Keratinocyte (primary cell): ENCODE results near the gene TUT4. TPM values are rescaled to one million over a fixed set of nuclear protein-coding genes. Genes with fewer than 3 reads are reported as not detected.

Experiments used
- DNase-seq: peaks from one replicate; pipeline ENCODE4 v3.0.0-alpha.2; 2011; ENCODE audit warnings: low read depth, missing footprints, low spot score
- FAIRE-seq: peaks from 2 replicates; lab custom pipeline; 2011; peaks lifted over from hg19 to GRCh38; lab: Jason Lieb, UNC
- H2AFZ ChIP-seq: 2 replicates; pipeline ENCODE4 v1.6.0; 2012; ENCODE audit warnings: low read length, control low read depth, inconsistent platforms; ENCODE audit not compliant: control insufficient read depth
- H3K27ac ChIP-seq: 2 replicates; pipeline ENCODE4 v1.5.1; 2011; ENCODE audit warnings: low read length; ENCODE audit not compliant: control insufficient read depth, insufficient read depth
- H3K27me3 ChIP-seq: 3 replicates; pipeline ENCODE4 v1.6.0; 2011; ENCODE audit warnings: low read length; ENCODE audit not compliant: control insufficient read depth, insufficient read depth; ENCODE audit errors: extremely low read depth
- H3K36me3 ChIP-seq, 2 experiments: 2 replicates in 1 of 2; 3 replicates in 1 of 2; pipeline ENCODE4 v1.5.1; 2011; ENCODE audit warnings: low read length in 2 of 2, mild to moderate bottlenecking in 1 of 2; ENCODE audit not compliant: control insufficient read depth in 2 of 2, insufficient read depth in 2 of 2; ENCODE audit errors: extremely low read depth in 1 of 2
- H3K4me1 ChIP-seq: 3 replicates; pipeline ENCODE4 v1.5.1; 2011; ENCODE audit warnings: low read length; ENCODE audit not compliant: control insufficient read depth, insufficient read depth; ENCODE audit errors: extremely low read depth
- H3K4me2 ChIP-seq: 3 replicates; pipeline ENCODE4 v1.6.0; 2011; ENCODE audit warnings: low read depth, low read length; ENCODE audit not compliant: control insufficient read depth, insufficient read depth; ENCODE audit errors: extremely low read depth
- H3K4me3 ChIP-seq, 3 experiments: fragments of 200-600 bp in 1 of 3; sonication (generic) in 1 of 3; 2 replicates in 2 of 3; 3 replicates in 1 of 3; pipeline ENCODE4 v1.5.1; 2011 to 2016; ENCODE audit warnings: low read length in 3 of 3, mild to moderate bottlenecking in 3 of 3, control low read depth in 2 of 3, inconsistent platforms in 1 of 3, low read depth in 1 of 3, mixed read lengths in 1 of 3, mixed run types in 1 of 3, moderate library complexity in 1 of 3; ENCODE audit not compliant: control insufficient read depth in 2 of 3, insufficient read depth in 2 of 3; ENCODE audit errors: extremely low read depth in 1 of 3
- H3K79me2 ChIP-seq: 2 replicates; pipeline ENCODE4 v1.6.0; 2012; ENCODE audit warnings: low read length; ENCODE audit not compliant: control insufficient read depth, insufficient read depth
- H3K9ac ChIP-seq: 3 replicates; pipeline ENCODE4 v1.6.0; 2011; ENCODE audit warnings: low read length; ENCODE audit not compliant: control insufficient read depth, insufficient read depth; ENCODE audit errors: extremely low read depth
- H3K9me1 ChIP-seq: 3 replicates; pipeline ENCODE4 v1.6.0; 2011; ENCODE audit warnings: low read length; ENCODE audit not compliant: control insufficient read depth, insufficient read depth; ENCODE audit errors: extremely low read depth
- H3K9me3 ChIP-seq: 2 replicates; pipeline ENCODE4 v1.5.1; 2012; ENCODE audit warnings: low read depth, low read length; ENCODE audit not compliant: control insufficient read depth
- H4K20me1 ChIP-seq: 3 replicates; pipeline ENCODE4 v1.6.0; 2011; ENCODE audit warnings: low read length; ENCODE audit not compliant: control insufficient read depth, insufficient read depth; ENCODE audit errors: extremely low read depth
- EZH2 ChIP-seq: IDR thresholded peaks from one replicate; pipeline ENCODE4 v1.6.1; 2012; ENCODE audit warnings: inconsistent platforms, mild to moderate bottlenecking, low read length, moderate library complexity
- dilution Hi-C: fragments of 300-500 bp; cut with MboI; formaldehyde crosslinking; loops from one replicate; pipeline ENCODE4 v1.7.0; 2020; ENCODE audit warnings: low sequenced_read_pairs; ENCODE audit not compliant: extremely low pct_ligation_motif_present
- polyA plus RNA-seq, 5 experiments: library from polyadenylated mRNA; depleted of rRNA in 3 of 5; stranded (reverse) in 3 of 5; stranded (forward) in 1 of 5; unstranded in 1 of 5; fragments of >200 nt; gene quantifications; 1 replicate in 1 of 5; 2 replicates in 3 of 5; 3 replicates in 1 of 5; pipeline versions ENCODE4 v1.2.1 to v1.2.3, GENCODE V29; 2011 to 2012; ENCODE audit warnings: missing spikeins in 2 of 5, low read depth in 1 of 5, low replicate concordance in 1 of 5
- TF ChIP-seq, protein P1 (sequence below), 3 experiments: IDR thresholded peaks in 1 of 3; conservative IDR thresholded peaks in 1 of 3; optimal IDR thresholded peaks in 1 of 3; 2 replicates in 2 of 3; 3 replicates in 1 of 3; pipeline versions ENCODE3 to v1.5.1; 2011; ENCODE audit warnings: low read length in 3 of 3, mild to moderate bottlenecking in 3 of 3, moderate library complexity in 2 of 3, control low read depth in 1 of 3, inconsistent platforms in 1 of 3; ENCODE audit not compliant: insufficient read depth in 2 of 3; ENCODE audit errors: extremely low read depth in 1 of 3

TUT4 gene
- polyA plus RNA-seq, 1 donor (not counting 4 experiments of a cell fraction or from before 2014, with no cell fraction given) = 27.5 TPM

DNA sequence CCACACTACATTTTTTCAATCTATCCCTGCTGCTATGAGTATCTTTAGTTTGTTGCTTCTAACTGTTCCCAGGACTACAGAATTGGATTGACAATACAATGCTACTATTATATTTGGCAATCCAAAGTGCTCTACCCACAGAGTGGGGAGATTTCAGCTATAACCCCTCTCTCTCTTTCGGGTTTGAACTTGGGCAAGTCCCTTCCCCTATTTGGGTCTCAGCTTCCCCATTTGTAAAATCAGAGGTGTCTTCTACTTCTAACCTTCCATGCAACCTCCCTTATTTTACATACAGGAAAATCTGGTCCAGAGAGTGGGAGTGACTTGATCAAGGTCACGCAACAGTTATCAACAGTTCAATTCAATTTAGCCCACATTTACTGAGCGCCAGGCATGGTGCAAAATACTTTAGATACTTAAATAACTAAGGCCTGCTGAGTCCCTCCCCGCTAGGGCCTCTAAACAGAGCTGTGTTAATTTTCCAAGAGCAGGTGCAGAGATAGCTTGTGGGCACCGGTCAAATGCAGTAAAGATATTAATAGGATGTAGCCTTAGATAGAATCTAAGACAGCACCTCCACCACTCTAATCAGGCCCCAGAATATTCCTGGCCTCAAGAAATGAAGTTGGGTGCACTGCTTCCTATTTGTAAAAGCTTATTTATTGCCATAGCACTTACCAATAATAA, 39.9 kb upstream of the TUT4 start:
- FAIRE-seq = no peak
- dilution Hi-C loops = no loop called here
- no peaks in the 10 kb centered on the region for H3K4me1 ChIP-seq

DNA sequence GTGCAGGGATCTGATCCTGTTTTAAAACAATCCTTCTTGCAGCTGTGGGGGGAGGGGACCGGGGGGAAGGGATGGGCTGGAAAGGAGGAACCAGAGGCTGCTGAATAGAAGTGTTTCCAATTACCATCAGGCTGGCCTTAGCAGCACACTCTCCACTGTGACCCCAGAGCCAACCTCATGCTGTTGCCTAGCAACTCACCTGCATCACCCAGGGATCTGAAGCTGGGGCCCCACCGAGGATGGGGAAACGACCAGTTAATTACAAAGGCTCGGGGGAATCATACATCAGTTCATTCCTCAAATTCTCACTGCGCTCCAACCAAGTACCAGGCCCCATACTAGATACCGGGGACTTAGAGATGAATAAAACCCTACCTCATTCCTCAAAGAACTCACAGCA, 37.4 kb upstream of the TUT4 start:
- Histone ChIP-seq H4K20me1 (no peaks in the 10 kb centered on the region), H3K36me3 (no peaks in the 10 kb centered on the region), H3K4me1 (no peaks in the 10 kb centered on the region), H3K27ac (no peak overlapping the region), H3K9me3 (no peaks in the 10 kb centered on the region), H3K9ac (no peak overlapping the region), H3K9me1 (no peaks in the 10 kb centered on the region), H3K4me2 (no peak overlapping the region), H3K27me3 (no peaks in the 10 kb centered on the region), H3K4me3 (no peak overlapping the region), H3K79me2 (no peaks in the 10 kb centered on the region), H2AFZ (no peak overlapping the region)
- dilution Hi-C loops = no loop called here
- TF ChIP-seq, protein P1, sequence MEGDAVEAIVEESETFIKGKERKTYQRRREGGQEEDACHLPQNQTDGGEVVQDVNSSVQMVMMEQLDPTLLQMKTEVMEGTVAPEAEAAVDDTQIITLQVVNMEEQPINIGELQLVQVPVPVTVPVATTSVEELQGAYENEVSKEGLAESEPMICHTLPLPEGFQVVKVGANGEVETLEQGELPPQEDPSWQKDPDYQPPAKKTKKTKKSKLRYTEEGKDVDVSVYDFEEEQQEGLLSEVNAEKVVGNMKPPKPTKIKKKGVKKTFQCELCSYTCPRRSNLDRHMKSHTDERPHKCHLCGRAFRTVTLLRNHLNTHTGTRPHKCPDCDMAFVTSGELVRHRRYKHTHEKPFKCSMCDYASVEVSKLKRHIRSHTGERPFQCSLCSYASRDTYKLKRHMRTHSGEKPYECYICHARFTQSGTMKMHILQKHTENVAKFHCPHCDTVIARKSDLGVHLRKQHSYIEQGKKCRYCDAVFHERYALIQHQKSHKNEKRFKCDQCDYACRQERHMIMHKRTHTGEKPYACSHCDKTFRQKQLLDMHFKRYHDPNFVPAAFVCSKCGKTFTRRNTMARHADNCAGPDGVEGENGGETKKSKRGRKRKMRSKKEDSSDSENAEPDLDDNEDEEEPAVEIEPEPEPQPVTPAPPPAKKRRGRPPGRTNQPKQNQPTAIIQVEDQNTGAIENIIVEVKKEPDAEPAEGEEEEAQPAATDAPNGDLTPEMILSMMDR (optimal IDR thresholded peaks at IDR 0.05 in 1 of 3, IDR thresholded peaks at IDR 0.05 in 1 of 3, conservative IDR thresholded peaks at IDR 0.05 in 1 of 3; ENCODE audit: extremely low read depth in 1 of 3, insufficient read depth in 2 of 3, low read length in 3 of 3) = no peak
- TF ChIP-seq EZH2 = no peak
- DNase-seq (no peak), FAIRE-seq (no peak)

More for the DNA sequence above, 39.9 kb upstream of the TUT4 start:
- Histone ChIP-seq H3K27ac (no peak overlapping the region), H3K27me3 (no peaks in the 10 kb centered on the region), H3K9ac (no peak overlapping the region), H3K4me3 (no peak overlapping the region), H3K9me3 (no peaks in the 10 kb centered on the region), H2AFZ (no peak overlapping the region), H3K79me2 (no peaks in the 10 kb centered on the region), H4K20me1 (no peaks in the 10 kb centered on the region), H3K36me3 (no peaks in the 10 kb centered on the region), H3K4me2 (no peak overlapping the region), H3K9me1 (no peaks in the 10 kb centered on the region)
- no peak for TF ChIP-seq EZH2
- TF ChIP-seq, protein P1 (optimal IDR thresholded peaks at IDR 0.05 in 1 of 3, IDR thresholded peaks at IDR 0.05 in 1 of 3, conservative IDR thresholded peaks at IDR 0.05 in 1 of 3; ENCODE audit: extremely low read depth in 1 of 3, insufficient read depth in 2 of 3, low read length in 3 of 3) = no peak
- no peak for DNase-seq
